ENCODE data around the gene PKM.
"Not testable (repeated sequence)": the region's sequence is repeated elsewhere in the genome, so short reads cannot be mapped to it uniquely, and the experiment has no call there.

PKM gene

GRCh38 chr15:72183781-72184164, 47.2 kb downstream of the PKM start:
- Histone ChIP-seq H3K4me3 (peak overlapping the region in 1 of 7 experiments; percentile 36), H3K27ac (no peak overlapping the region)

GRCh38 chr15:72182673-72183072, 48.3 kb downstream of the PKM start:
- no peak overlapping the region for H3K27ac ChIP-seq

GRCh38 chr15:72182244-72182643, 48.7 kb downstream of the PKM start:
- Histone ChIP-seq H3K27ac (no peak overlapping the region), H3K4me3 (no peak overlapping the region)

More at GRCh38 chr15:72182673-72183072, 48.3 kb downstream of the PKM start:
- H3K4me3 ChIP-seq: no peak overlapping the region

GRCh38 chr15:72180761-72181324, 50.1 kb downstream of the PKM start:
- Histone ChIP-seq H3K27ac (peak overlapping the region in 4 of 21 experiments; percentile 20 to 65 (median 42)), H3K4me3 (no peak overlapping the region)

- H3K4me3 ChIP-seq: no peak overlapping the region
- peak overlapping the region in 7 of 21 experiments; percentile 12 to 65 (median 27) for H3K27ac ChIP-seq
These were observed 50.9 kb downstream of the PKM start for GRCh38 chr15:72179950-72180581.

- Histone ChIP-seq H3K4me3 (no peak overlapping the region), H3K27ac (peak overlapping the region in 2 of 21 experiments; percentile 60 to 65)
These were observed 51.9 kb downstream of the PKM start for GRCh38 chr15:72178976-72179585.

GRCh38 chr15:72176743-72177142, 54.2 kb downstream of the PKM start:
- no peak overlapping the region for H3K27ac ChIP-seq

GRCh38 chr15:72176159-72176558, 54.8 kb downstream of the PKM start:
- Histone ChIP-seq H3K27ac (peak overlapping the region in 1 of 21 experiments; percentile 29), H3K4me3 (no peak overlapping the region)

More at GRCh38 chr15:72176743-72177142, 54.2 kb downstream of the PKM start:
- no peak overlapping the region for H3K4me3 ChIP-seq

GRCh38 chr15:72175186-72176044, 55.6 kb downstream of the PKM start:
- no peak overlapping the region for H3K4me3 ChIP-seq
- H3K27ac ChIP-seq: peak overlapping the region in 1 of 21 experiments; percentile 29

- no peak overlapping the region for H3K4me3 ChIP-seq
- no peak overlapping the region for H3K27ac ChIP-seq
These were observed 56.3 kb downstream of the PKM start for GRCh38 chr15:72174551-72175165.

- no peak overlapping the region for H3K4me3 ChIP-seq
- no peak overlapping the region for H3K27ac ChIP-seq
These were observed 57.0 kb downstream of the PKM start for GRCh38 chr15:72173864-72174550.

GRCh38 chr15:72173401-72173800, 57.6 kb downstream of the PKM start:
- no peak overlapping the region for H3K4me3 ChIP-seq

GRCh38 chr15:72172796-72173195, 58.2 kb downstream of the PKM start:
- no peak overlapping the region for H3K4me3 ChIP-seq
- H3K27ac ChIP-seq: no peak overlapping the region

More at GRCh38 chr15:72173401-72173800, 57.6 kb downstream of the PKM start:
- H3K27ac ChIP-seq: no peak overlapping the region

GRCh38 chr15:72171978-72172377, 59.0 kb downstream of the PKM start:
- H3K4me3 ChIP-seq, H3K27ac ChIP-seq: not testable (repeated sequence)

- no peak overlapping the region for H3K27ac ChIP-seq
- no peak overlapping the region for H3K4me3 ChIP-seq
These were observed 60.3 kb downstream of the PKM start for GRCh38 chr15:72170691-72171090.

GRCh38 chr15:72169921-72170611, 60.9 kb downstream of the PKM start:
- no peak overlapping the region for H3K4me3 ChIP-seq
- no peak overlapping the region for H3K27ac ChIP-seq

GRCh38 chr15:72169236-72169920, 61.6 kb downstream of the PKM start:
- Histone ChIP-seq H3K27ac (no peak overlapping the region), H3K4me3 (no peak overlapping the region)

- no peak overlapping the region for H3K4me3 ChIP-seq
- H3K27ac ChIP-seq: no peak overlapping the region
These were observed 62.2 kb downstream of the PKM start for GRCh38 chr15:72168808-72169190.

Measured in skin epidermis (tissue), 12 donors.